T-cell (primary cell): ENCODE measurements around the gene ETS2. TPM values are rescaled to one million over a fixed set of nuclear protein-coding genes. Genes with fewer than 3 reads are reported as not detected.
A peak's percentile ranks its signal among the peaks of the same experiment; 100 is the strongest.

Source experiments
- ATAC-seq, 4 experiments: fragments of 200-7000 bp in 3 of 4; fragments of 150-1000 bp in 1 of 4; cut with Tn5 transposase; replicated peaks in 1 of 4; 1 replicate in 3 of 4; 2 replicates in 1 of 4; pipeline ENCODE4 v1.10.0; 2021; ENCODE audit warnings: moderate library complexity in 3 of 4, mild to moderate bottlenecking in 2 of 4, moderate number of reproducible peaks in 1 of 4
- CTCF ChIA-PET, 2 donors: fragments of 300-600 bp; sonication (Branson Sonifier 250); formaldehyde crosslinking; loops; one replicate each; lab custom pipeline; 2022; ENCODE audit warnings: antibody characterized with exemption in 2 of 2; lab: Charles Lee
- POLR2A ChIA-PET, 2 donors: fragments of 300-600 bp; sonication (Branson Sonifier 250); formaldehyde crosslinking; loops; one replicate each; lab custom pipeline; 2022; ENCODE audit warnings: antibody characterized with exemption in 2 of 2; lab: Charles Lee
- DNase-seq, 35 experiments: peaks; one replicate each; pipeline versions ENCODE4 v3.0.0 to v3.0.0-alpha.2; 2013 to 2023
- H3K27ac ChIP-seq: one replicate; pipeline ENCODE4 v1.5.1; 2013; ENCODE audit warnings: low read length
- H3K27me3 ChIP-seq, 2 experiments: replicated peaks in 1 of 2; 1 replicate in 1 of 2; 2 replicates in 1 of 2; pipeline versions ENCODE4 v1.6.1 to v1.7.0; 2013; ENCODE audit warnings: low read length in 1 of 2, mixed read lengths in 1 of 2; ENCODE audit not compliant: control insufficient read depth in 2 of 2, insufficient read depth in 2 of 2; ENCODE audit errors: extremely low read depth in 1 of 2
- H3K36me3 ChIP-seq, 2 donors: 1 replicate in 1 of 2; 2 replicates in 1 of 2; pipeline versions ENCODE4 v1.6.1 to v1.7.0; 2013; ENCODE audit warnings: low read length in 1 of 2; ENCODE audit not compliant: control insufficient read depth in 2 of 2, insufficient read depth in 1 of 2; ENCODE audit errors: extremely low read depth in 1 of 2
- H3K4me1 ChIP-seq, 2 experiments: 1 replicate in 1 of 2; 2 replicates in 1 of 2; pipeline versions ENCODE4 v1.6.1 to v1.7.0; 2013; ENCODE audit warnings: low read length in 2 of 2, mixed read lengths in 1 of 2; ENCODE audit not compliant: insufficient read depth in 2 of 2, control insufficient read depth in 1 of 2; ENCODE audit errors: extremely low read depth in 1 of 2
- H3K4me3 ChIP-seq, 2 donors: 1 replicate in 1 of 2; 2 replicates in 1 of 2; pipeline versions ENCODE4 v1.5.1 to v1.7.0; 2013; ENCODE audit warnings: mild to moderate bottlenecking in 2 of 2, low read length in 1 of 2, moderate library complexity in 1 of 2; ENCODE audit not compliant: control insufficient read depth in 1 of 2; ENCODE audit errors: extremely low read depth in 1 of 2
- H3K9me3 ChIP-seq: 2 replicates; pipeline ENCODE4 v1.7.0; 2013
- H3K27ac Mint-ChIP-seq, 2 donors: one replicate each; pipeline ENCODE4 v1.8.0; 2020 to 2021; ENCODE audit warnings: mild to moderate bottlenecking in 2 of 2, mixed read lengths in 2 of 2
- H3K27me3 Mint-ChIP-seq, 2 donors: one replicate each; pipeline ENCODE4 v1.8.0; 2021 to 2022; ENCODE audit warnings: mixed read lengths in 2 of 2
- H3K36me3 Mint-ChIP-seq: one replicate; pipeline ENCODE4 v1.8.0; 2021; ENCODE audit warnings: mixed read lengths
- H3K4me1 Mint-ChIP-seq, 3 donors: one replicate each; pipeline ENCODE4 v1.8.0; 2020 to 2022; ENCODE audit warnings: mixed read lengths in 3 of 3, mild to moderate bottlenecking in 1 of 3
- H3K4me3 Mint-ChIP-seq, 3 donors: one replicate each; pipeline ENCODE4 v1.8.0; 2020 to 2022; ENCODE audit warnings: mild to moderate bottlenecking in 3 of 3, mixed read lengths in 3 of 3, moderate library complexity in 3 of 3
- H3K9me3 Mint-ChIP-seq, 3 donors: one replicate each; pipeline ENCODE4 v1.8.0; 2020 to 2022; ENCODE audit warnings: mixed read lengths in 3 of 3
- WGBS: methylation state at CpG from one replicate; pipeline ENCODE4 v1.1.5; 2013; ENCODE audit warnings: missing lambda C conversion rate; ENCODE audit not compliant: insufficient coverage; 5-methylcytosine and 5-hydroxymethylcytosine counted together
- total RNA-seq, 35 experiments: library from RNA in 6 of 35; stranded (reverse) in 6 of 35; fragments of 120-200 nt in 1 of 35; gene quantifications; one replicate each; pipeline versions ENCODE4 v1.2.1 to v1.2.4 and lab custom pipeline; 2013 to 2026

Gene ETS2
- total RNA-seq, 5 donors from 2014 or later (not counting 1 experiment from before 2014, with no cell fraction given) = 12.3 to 17.3 (median 16.5) TPM

DNA sequence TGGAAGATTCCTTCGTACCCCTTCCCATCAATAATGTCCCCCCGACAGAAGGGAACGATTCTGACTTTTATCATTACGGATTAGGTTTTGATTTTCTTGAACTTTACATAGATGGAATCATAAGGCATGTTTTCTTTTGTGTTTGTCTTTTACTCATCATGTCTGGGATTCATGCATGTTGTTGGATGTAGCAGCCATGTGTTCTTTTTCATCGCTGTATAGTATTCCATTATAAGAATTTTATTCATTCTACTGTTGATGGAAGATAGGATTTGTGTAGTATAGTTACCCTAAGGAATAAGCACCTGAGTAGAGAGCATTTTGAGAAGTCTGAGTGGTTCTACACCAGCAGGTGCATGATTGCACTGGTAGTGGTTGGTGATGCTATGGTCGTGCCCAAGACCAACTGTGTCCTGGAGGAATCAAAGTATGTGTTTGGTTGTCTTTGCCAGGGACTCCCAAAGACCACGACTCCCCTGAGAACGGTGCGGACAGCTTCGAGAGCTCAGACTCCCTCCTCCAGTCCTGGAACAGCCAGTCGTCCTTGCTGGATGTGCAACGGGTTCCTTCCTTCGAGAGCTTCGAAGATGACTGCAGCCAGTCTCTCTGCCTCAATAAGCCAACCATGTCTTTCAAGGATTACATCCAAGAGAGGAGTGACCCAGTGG lies 13.5 kb downstream of the ETS2 start:
- Histone ChIP-seq H3K27ac (no peak overlapping the region), H3K4me1 (no peaks in the 10 kb centered on the region), H3K36me3 (peaks cover 13 to 90% of the 10 kb centered on the region in 2 donors), H3K4me3 (no peak overlapping the region), H3K9me3 (no peaks in the 10 kb centered on the region), H3K27me3 (no peaks in the 10 kb centered on the region)
- Mint-ChIP-seq H3K27ac (no peak overlapping the region), H3K4me3 (no peak overlapping the region), H3K27me3 (no peaks in the 10 kb centered on the region), H3K4me1 (peaks cover 0 to 7% (median 0%) of the 10 kb centered on the region in 3 donors), H3K36me3 (peaks cover 90% of the 10 kb centered on the region), H3K9me3 (peaks cover 0 to 4% (median 0%) of the 10 kb centered on the region in 3 donors)
- CTCF ChIA-PET = no interaction called here
- WGBS = 100% methylated on average over 5 of the region's 14 CpGs
- POLR2A ChIA-PET = no interaction called here
- ATAC-seq (no peak), DNase-seq (no peak)

DNA sequence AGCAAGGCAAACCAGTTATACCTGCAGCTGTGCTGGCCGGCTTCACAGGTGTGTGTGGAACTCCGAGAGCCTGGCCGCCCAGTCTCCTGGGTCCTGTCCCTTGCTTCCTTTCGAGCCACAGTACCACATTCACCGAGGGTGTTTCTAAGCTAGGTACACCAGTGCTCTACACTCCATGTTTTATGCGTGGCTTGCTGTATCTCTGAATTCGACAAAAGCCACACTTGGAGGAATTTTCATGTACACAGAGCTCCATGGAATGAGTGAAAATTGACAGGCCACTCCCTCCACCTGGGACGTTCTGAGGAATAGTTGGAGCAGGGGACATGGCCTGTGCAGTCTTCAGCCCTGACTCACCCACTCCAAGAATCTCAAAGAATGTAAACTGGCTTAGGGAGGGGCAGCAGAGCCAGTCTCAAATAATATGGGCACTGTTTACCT lies 14.0 kb downstream of the ETS2 start:
- Histone ChIP-seq H3K4me1 (no peaks in the 10 kb centered on the region), H3K4me3 (no peak overlapping the region), H3K27me3 (no peaks in the 10 kb centered on the region), H3K36me3 (peaks cover 13 to 88% of the 10 kb centered on the region in 2 donors), H3K27ac (no peak overlapping the region), H3K9me3 (no peaks in the 10 kb centered on the region)
- ChIA-PET CTCF (no interaction called here), POLR2A (interaction anchor here in 1 of 2 donors (0.6 kb wide), 1 partner anchor 56 kb away, joined by 4 read pairs; no protein-coding TSS in a partner anchor)
- H3K9me3 Mint-ChIP-seq = peaks cover 0 to 4% (median 0%) of the 10 kb centered on the region in 3 donors
- ATAC-seq = no peak
- H3K27ac Mint-ChIP-seq = no peak overlapping the region
- peaks cover 0 to 2% (median 0%) of the 10 kb centered on the region in 3 donors for H3K4me1 Mint-ChIP-seq
- no peak for DNase-seq
- H3K36me3 Mint-ChIP-seq = peaks cover 87% of the 10 kb centered on the region
- H3K4me3 Mint-ChIP-seq = no peak overlapping the region
- WGBS = 98% methylated on average over 5 of the region's 8 CpGs
- H3K27me3 Mint-ChIP-seq = no peaks in the 10 kb centered on the region

DNA sequence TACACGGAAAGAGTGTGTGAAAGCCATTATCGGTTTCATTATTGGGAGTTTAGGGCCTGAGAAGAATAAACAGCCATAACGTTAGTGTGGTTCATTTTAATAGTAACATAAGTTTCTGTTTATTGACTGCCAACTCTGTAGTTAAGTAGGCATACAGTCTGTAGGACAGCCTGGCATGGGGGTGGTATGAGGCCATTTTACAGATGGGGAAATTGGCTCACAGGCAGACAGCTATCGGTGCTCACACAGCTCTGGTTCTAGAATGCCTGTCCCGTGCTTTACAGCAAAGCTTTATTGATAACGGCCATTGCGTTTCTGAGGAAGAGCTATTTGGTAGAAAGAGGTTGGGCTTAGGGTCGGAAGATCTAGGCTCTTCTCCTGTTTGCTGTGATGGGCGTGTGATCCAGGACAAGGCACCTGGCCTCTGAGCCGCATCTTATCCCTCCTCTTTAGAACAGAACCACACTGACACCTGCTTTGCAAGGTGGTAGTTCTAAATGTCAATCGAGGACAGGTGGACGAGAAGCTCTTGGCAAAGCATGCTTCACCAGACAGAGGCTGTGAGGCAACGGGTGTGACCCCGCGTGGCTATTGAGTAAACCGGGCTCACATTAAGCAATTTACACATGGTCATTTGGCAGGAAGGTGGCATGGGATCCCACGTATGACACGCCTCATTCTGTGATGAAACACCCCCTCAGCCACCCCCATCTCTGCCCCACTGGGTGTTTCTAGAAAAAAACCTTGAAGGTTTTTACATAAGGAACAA lies 14.9 kb downstream of the ETS2 start:
- no peaks in the 10 kb centered on the region for H3K4me1 ChIP-seq
- no peaks in the 10 kb centered on the region for H3K27me3 ChIP-seq
- no peak overlapping the region for H3K27ac Mint-ChIP-seq
- peaks cover 0 to 4% (median 0%) of the 10 kb centered on the region in 3 donors for H3K9me3 Mint-ChIP-seq
- H3K4me3 ChIP-seq = no peak overlapping the region
- DNase-seq (peak in 1 of 35 experiments; percentile 15), ATAC-seq (no peak)
- H3K27ac ChIP-seq = no peak overlapping the region
- peaks cover 78% of the 10 kb centered on the region for H3K36me3 Mint-ChIP-seq
- 96% methylated on average over 8 of the region's 18 CpGs for WGBS
- H3K27me3 Mint-ChIP-seq = no peaks in the 10 kb centered on the region
- CTCF ChIA-PET = interaction anchor here in 1 of 2 donors (0.6 kb wide), 1 partner anchor 412 kb away, joined by 4 read pairs; no protein-coding TSS in a partner anchor
- no peaks in the 10 kb centered on the region for H3K4me1 Mint-ChIP-seq
- no peaks in the 10 kb centered on the region for H3K9me3 ChIP-seq
- peaks cover 13 to 79% of the 10 kb centered on the region in 2 donors for H3K36me3 ChIP-seq
- no peak overlapping the region for H3K4me3 Mint-ChIP-seq
- POLR2A ChIA-PET = no interaction called here

DNA sequence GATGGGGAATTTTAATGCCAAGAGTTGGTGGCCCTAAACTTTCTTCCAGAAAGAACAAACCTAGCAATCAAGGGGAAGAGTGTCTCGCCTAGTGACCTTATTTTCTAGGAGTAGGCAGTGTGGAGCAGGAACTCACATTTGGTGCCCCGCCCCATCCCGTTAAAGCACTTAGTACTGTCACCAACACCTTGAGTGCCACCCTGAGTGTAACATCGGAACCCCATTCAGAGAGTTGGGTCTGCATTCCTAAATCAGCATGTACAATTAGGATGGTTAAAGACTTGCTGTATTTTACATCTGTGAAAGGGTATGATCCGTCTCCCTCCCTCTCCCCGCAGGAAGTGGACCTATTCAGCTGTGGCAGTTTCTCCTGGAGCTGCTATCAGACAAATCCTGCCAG lies 15.5 kb downstream of the ETS2 start:
- ChIA-PET POLR2A (no interaction called here), CTCF (interaction anchor here in 1 of 2 donors (0.6 kb wide), 1 partner anchor 412 kb away, joined by 4 read pairs; no protein-coding TSS in a partner anchor)
- ATAC-seq = no peak
- DNase-seq = no peak
- no peaks in the 10 kb centered on the region for H3K27me3 ChIP-seq
- no peaks in the 10 kb centered on the region for H3K4me1 ChIP-seq
- peaks cover 13 to 76% of the 10 kb centered on the region in 2 donors for H3K36me3 ChIP-seq
- WGBS = 100% methylated on average over 1 of the region's 6 CpGs
- no peak overlapping the region for H3K4me3 Mint-ChIP-seq
- H3K4me1 Mint-ChIP-seq = no peaks in the 10 kb centered on the region
- H3K27ac ChIP-seq = no peak overlapping the region
- no peaks in the 10 kb centered on the region for H3K9me3 ChIP-seq
- H3K27me3 Mint-ChIP-seq = no peaks in the 10 kb centered on the region
- H3K9me3 Mint-ChIP-seq = peaks cover 0 to 4% (median 0%) of the 10 kb centered on the region in 3 donors
- peaks cover 76% of the 10 kb centered on the region for H3K36me3 Mint-ChIP-seq
- no peak overlapping the region for H3K27ac Mint-ChIP-seq
- no peak overlapping the region for H3K4me3 ChIP-seq

DNA sequence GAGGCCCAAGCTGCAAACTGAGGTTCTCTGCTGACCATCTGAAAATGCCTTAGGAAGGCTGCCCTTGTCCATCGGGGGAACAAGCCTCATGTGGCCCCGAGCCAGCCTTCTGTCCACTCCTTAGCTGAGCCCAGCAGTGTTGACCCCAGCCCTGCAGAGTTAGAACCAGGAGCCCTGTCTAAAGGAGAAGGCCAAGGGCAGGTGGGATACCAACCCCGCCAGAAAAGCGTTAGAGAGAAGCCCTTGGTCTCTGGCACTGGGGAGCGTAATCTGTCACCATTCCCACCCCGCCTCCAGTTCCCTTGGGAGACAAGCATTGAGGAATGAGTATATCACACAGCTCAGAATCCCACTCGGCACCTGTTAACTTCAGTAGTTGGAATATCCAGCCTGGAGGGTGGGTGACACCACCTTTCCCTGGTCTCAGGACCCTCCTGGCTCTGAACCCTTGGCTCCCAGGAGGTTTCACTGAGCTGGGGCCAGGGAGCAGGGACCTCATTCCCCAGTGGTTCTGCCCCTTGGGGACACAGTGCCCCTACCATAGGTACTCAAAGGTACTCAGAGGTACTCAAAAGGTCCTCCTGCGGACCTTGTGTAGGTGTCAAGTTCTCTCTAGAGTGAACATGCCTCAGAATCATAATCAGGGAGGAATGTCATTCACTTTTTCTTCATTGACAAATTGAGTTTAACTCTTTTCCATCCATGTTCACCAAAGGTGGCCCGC lies 16.4 kb downstream of the ETS2 start:
- Histone ChIP-seq H3K4me1 (no peaks in the 10 kb centered on the region), H3K9me3 (no peaks in the 10 kb centered on the region), H3K36me3 (peaks cover 13 to 67% of the 10 kb centered on the region in 2 donors), H3K27ac (no peak overlapping the region), H3K4me3 (no peak overlapping the region), H3K27me3 (no peaks in the 10 kb centered on the region)
- H3K27ac Mint-ChIP-seq = no peak overlapping the region
- 100% methylated on average over 6 of the region's 9 CpGs for WGBS
- no peak overlapping the region for H3K4me3 Mint-ChIP-seq
- no peaks in the 10 kb centered on the region for H3K27me3 Mint-ChIP-seq
- no peaks in the 10 kb centered on the region for H3K4me1 Mint-ChIP-seq
- H3K36me3 Mint-ChIP-seq = peaks cover 67% of the 10 kb centered on the region
- ATAC-seq = no peak
- ChIA-PET POLR2A (no interaction called here), CTCF (no interaction called here)
- H3K9me3 Mint-ChIP-seq = peaks cover 0 to 4% (median 4%) of the 10 kb centered on the region in 3 donors
- no peak for DNase-seq

DNA sequence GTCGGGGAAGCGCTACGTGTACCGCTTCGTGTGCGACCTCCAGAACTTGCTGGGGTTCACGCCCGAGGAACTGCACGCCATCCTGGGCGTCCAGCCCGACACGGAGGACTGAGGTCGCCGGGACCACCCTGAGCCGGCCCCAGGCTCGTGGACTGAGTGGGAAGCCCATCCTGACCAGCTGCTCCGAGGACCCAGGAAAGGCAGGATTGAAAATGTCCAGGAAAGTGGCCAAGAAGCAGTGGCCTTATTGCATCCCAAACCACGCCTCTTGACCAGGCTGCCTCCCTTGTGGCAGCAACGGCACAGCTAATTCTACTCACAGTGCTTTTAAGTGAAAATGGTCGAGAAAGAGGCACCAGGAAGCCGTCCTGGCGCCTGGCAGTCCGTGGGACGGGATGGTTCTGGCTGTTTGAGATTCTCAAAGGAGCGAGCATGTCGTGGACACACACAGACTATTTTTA lies 17.1 kb downstream of the ETS2 start:
- POLR2A ChIA-PET = no interaction called here

More for the DNA sequence above, 17.1 kb downstream of the ETS2 start:
- H3K4me1 ChIP-seq = no peaks in the 10 kb centered on the region
- ATAC-seq = no peak
- Mint-ChIP-seq H3K27ac (no peak overlapping the region), H3K4me1 (no peaks in the 10 kb centered on the region), H3K27me3 (no peaks in the 10 kb centered on the region), H3K4me3 (no peak overlapping the region), H3K36me3 (peaks cover 60% of the 10 kb centered on the region), H3K9me3 (peaks cover 0 to 4% (median 4%) of the 10 kb centered on the region in 3 donors)
- H3K27ac ChIP-seq = no peak overlapping the region
- H3K4me3 ChIP-seq = no peak overlapping the region
- H3K9me3 ChIP-seq = no peaks in the 10 kb centered on the region
- no peak for DNase-seq
- no peaks in the 10 kb centered on the region for H3K27me3 ChIP-seq
- CTCF ChIA-PET = no interaction called here
- H3K36me3 ChIP-seq = peaks cover 13 to 61% of the 10 kb centered on the region in 2 donors
- 96% methylated on average over 24 of the region's 26 CpGs for WGBS
